ENCODE data around the gene CPA5. TPM values are rescaled to one million over a fixed set of nuclear protein-coding genes. Genes with fewer than 3 reads are reported as not detected.

The CPA5 gene
- total and polyA plus RNA-seq, 2 experiments from 2014 or later: not detected

GRCh38 chr7:130401578-130401977 lies 57.0 kb downstream of the CPA5 start:
- Histone ChIP-seq H3K4me1 (ENCODE audit: insufficient read depth) (peaks cover 6% of the 10 kb centered on the region; the same call in 1 of the 2 replicates), H3K27ac (ENCODE audit: low read depth) (no peak overlapping the region), H3K4me3 (no peak overlapping the region), H3K79me2 (replicated peaks; ENCODE audit: insufficient read depth) (no peaks in the 10 kb centered on the region), H3K9me2 (ENCODE audit: insufficient read depth) (0 out of 2 replicates have a peak, but pooled peaks cover 4% of the 10 kb centered on the region), H3K4me2 (no peak overlapping the region), H4K20me1 (replicated peaks; ENCODE audit: insufficient read depth) (no peaks in the 10 kb centered on the region), H3K36me3 (ENCODE audit: insufficient read depth) (no peaks in the 10 kb centered on the region), H3F3A (replicated peaks; ENCODE audit: low read depth) (no peaks in the 10 kb centered on the region), H2AFZ (no peak overlapping the region), H3K27me3 (ENCODE audit: insufficient read depth) (no peaks in the 10 kb centered on the region)
- DNase-seq (ENCODE audit: low spot score) (no peak), ATAC-seq (no peak)
- H3K36me3 Mint-ChIP-seq (ENCODE audit: low read depth): peaks cover 19% of the 10 kb centered on the region
- H3K4me3 Mint-ChIP-seq: no peak overlapping the region
- no peaks in the 10 kb centered on the region; the same call in 2 of the 3 replicates for H3K9me3 Mint-ChIP-seq
- H3K27me3 Mint-ChIP-seq (ENCODE audit: insufficient read depth, low read depth, poor library complexity): peaks cover 2% of the 10 kb centered on the region
- TF ChIP-seq ZNF331 (CRISPR knock-in tag; IDR thresholded peaks at IDR 0.05; ENCODE audit: low read depth) (no peak), ZNF462 (CRISPR knock-in tag; IDR thresholded peaks at IDR 0.05) (no peak), NANOG (IDR thresholded peaks at IDR 0.05; ENCODE audit: borderline replicate concordance) (no peak), ZNF114 (CRISPR knock-in tag; IDR thresholded peaks at IDR 0.05) (no peak), REST (IDR thresholded peaks at IDR 0.05; ENCODE audit: unreplicated experiment) (no peak), STAT1 (IDR thresholded peaks at IDR 0.05; ENCODE audit: unreplicated experiment) (no peak), JUNB (IDR thresholded peaks at IDR 0.05; ENCODE audit: unreplicated experiment) (no peak)
- H3K27ac Mint-ChIP-seq: no peak overlapping the region
- H3K4me1 Mint-ChIP-seq: peaks cover 14% of the 10 kb centered on the region

Data from GM23338 (cell line).